ENCODE measurements around the gene KSR1.

The KSR1 gene

GRCh38 chr17:27558341-27558740, 102.1 kb downstream of the KSR1 start:
- no peak for DNase-seq

- DNase-seq, result no peak
These were observed 102.7 kb downstream of the KSR1 start for GRCh38 chr17:27558842-27559505.

- no peak for DNase-seq
These were observed 103.5 kb downstream of the KSR1 start for GRCh38 chr17:27559506-27560481.

GRCh38 chr17:27560668-27561067, 104.4 kb downstream of the KSR1 start:
- DNase-seq, result no peak

GRCh38 chr17:27562777-27563455, 106.7 kb downstream of the KSR1 start:
- DNase-seq, result no peak

- no peak for DNase-seq
These were observed 107.3 kb downstream of the KSR1 start for GRCh38 chr17:27563532-27563931.

- peak; percentile 83 for DNase-seq
These were observed 108.2 kb downstream of the KSR1 start for GRCh38 chr17:27564463-27564862.

- no peak for DNase-seq
These were observed 109.8 kb downstream of the KSR1 start for GRCh38 chr17:27565874-27566670.

- DNase-seq, result peak; percentile 36
These were observed 110.7 kb downstream of the KSR1 start for GRCh38 chr17:27566671-27567562.

- no peak for DNase-seq
These were observed 111.3 kb downstream of the KSR1 start for GRCh38 chr17:27567563-27567859.

GRCh38 chr17:27568216-27568615, 112.0 kb downstream of the KSR1 start:
- no peak for DNase-seq

GRCh38 chr17:27568811-27569210, 112.6 kb downstream of the KSR1 start:
- DNase-seq, result peak; percentile 43

GRCh38 chr17:27569257-27569722, 113.0 kb downstream of the KSR1 start:
- peak; percentile 95 for DNase-seq

GRCh38 chr17:27569884-27570577, 113.8 kb downstream of the KSR1 start:
- DNase-seq, result peak; percentile 98

GRCh38 chr17:27570578-27570914, 114.3 kb downstream of the KSR1 start:
- DNase-seq, result no peak

GRCh38 chr17:27571563-27572352, 115.5 kb downstream of the KSR1 start:
- DNase-seq, result peak; percentile 38

GRCh38 chr17:27572665-27573064, 116.4 kb downstream of the KSR1 start:
- DNase-seq, result peak; percentile 51

GRCh38 chr17:27573548-27573947, 117.3 kb downstream of the KSR1 start:
- DNase-seq, result no peak

GRCh38 chr17:27573971-27574525, 117.8 kb downstream of the KSR1 start:
- DNase-seq, result peak; percentile 98
